ENCODE measurements around the gene STAT6. TPM values are rescaled to one million over a fixed set of nuclear protein-coding genes. Genes with fewer than 3 reads are reported as not detected.

Gene STAT6
- polyA plus RNA-seq, 2 of the 4 experiments (the other 2 are of a cell fraction), result 58.8 to 59.0 TPM

DNA sequence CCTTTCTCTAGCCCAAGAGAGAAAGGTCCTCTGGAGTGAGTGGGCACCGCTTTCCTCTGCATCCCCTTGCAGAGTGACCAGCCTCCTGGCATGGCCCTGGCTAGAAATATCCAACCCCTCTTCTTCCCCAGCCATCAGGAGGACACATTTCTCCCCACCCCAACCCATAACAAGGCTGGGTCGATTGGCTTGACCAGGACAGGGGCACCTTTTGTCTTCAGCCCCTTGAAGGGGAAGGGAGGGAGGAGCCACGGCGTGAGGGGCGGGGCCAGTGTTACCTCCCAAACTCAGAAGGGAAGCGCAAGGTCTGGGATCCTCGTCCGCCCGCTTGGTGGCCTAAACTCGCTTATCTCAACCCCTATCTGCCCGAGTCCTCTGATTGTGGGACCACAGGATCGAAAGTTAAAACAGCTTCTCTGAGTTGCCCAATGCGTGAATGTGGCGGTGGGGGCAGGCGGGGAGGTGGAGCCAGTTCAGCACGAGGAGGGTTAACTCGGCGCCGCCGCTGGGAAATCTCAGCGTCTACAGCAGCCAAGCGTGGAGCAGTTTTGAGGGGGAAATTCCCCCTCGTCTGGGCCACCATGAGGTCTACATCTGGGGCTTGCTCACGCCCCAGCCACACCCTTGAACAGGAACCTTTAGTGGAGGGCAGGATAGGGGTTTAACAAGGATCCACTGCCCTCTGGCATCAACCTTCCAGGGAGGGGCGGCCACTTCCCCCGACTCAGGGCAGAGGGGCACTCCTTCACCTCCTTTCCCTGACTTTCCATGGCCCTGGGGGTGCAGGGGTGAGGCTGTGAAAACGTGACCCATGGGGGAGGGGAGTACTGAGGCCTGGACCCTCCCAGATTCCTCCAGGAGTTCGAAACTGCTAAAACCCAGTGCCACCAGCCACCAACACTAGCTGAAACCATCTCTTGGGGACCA lies 795 bp downstream of the STAT6 start:
- H3K4me3 ChIP-seq, result peak overlapping the region; percentile 59
- H3K9me3 ChIP-seq, result no peaks in the 10 kb centered on the region
- DNase-seq (ENCODE audit: low read depth in 1 of 2, low spot score in 1 of 2) (peak; percentile 64 to 75), FAIRE-seq (no peak), ATAC-seq (peak; percentile 55 to 70)
- CTCF ChIA-PET, result interaction anchor here (0.9 to 13.4 kb wide), 17 partner anchors 12 to 422 kb away, joined by 3 to 440 read pairs (median 23); partner anchors contain the start of genes LRP1, MYO1A, NAB2 and NEMP1
- WGBS (ENCODE audit: missing lambda C conversion rate), result 5% methylated on average over 28 of the region's 28 CpGs
- peak overlapping the region; percentile 92 to 98 for H3K27ac ChIP-seq
- peaks cover 19% of the 10 kb centered on the region for H3K4me1 ChIP-seq
- peak overlapping the region; percentile 98 for H3K4me2 ChIP-seq
- POLR2A ChIA-PET, result interaction anchor here (0.6 to 3.5 kb wide), 11 partner anchors 9 to 384 kb away, joined by 3 to 143 read pairs (median 11); partner anchors contain the start of genes LRP1, NAB2, NACA and NEMP1
- TF ChIP-seq MYC (IDR thresholded peaks at IDR 0.05; ENCODE audit: borderline replicate concordance, low read length) (peak; percentile 80), RAD21 (conservative IDR thresholded peaks at IDR 0.05 in 1 of 2, IDR thresholded peaks at IDR 0.05 in 1 of 2) (no peak), NPAS2 (CRISPR knock-in tag; IDR thresholded peaks at IDR 0.05; ENCODE audit: borderline replicate concordance) (no peak), RNF2 (IDR thresholded peaks at IDR 0.05; ENCODE audit: borderline replicate concordance, low read depth) (no peak), HDAC2 (IDR thresholded peaks at IDR 0.05) (no peak), MAZ (IDR thresholded peaks at IDR 0.05; ENCODE audit: borderline replicate concordance, low read depth, low read length) (no peak), TFCP2L1 (CRISPR knock-in tag; IDR thresholded peaks at IDR 0.05) (peak; percentile 1; the same call in 1 of the 2 replicates), SREBF2 (IDR thresholded peaks at IDR 0.05) (no peak), CEBPB (IDR thresholded peaks at IDR 0.05) (peak in 1 of 2 experiments; percentile 35; a peak in 1 of 4 replicates), CBX2 (IDR thresholded peaks at IDR 0.05; ENCODE audit: borderline replicate concordance, low read depth) (no peak), JUN (IDR thresholded peaks at IDR 0.05) (peak in 1 of 2 experiments; percentile 36; a peak in 1 of 5 replicates), GATA3 (IDR thresholded peaks at IDR 0.05; ENCODE audit: borderline replicate concordance) (peak; percentile 49; the same call in 1 of the 2 replicates), FOSB (CRISPR knock-in tag; IDR thresholded peaks at IDR 0.05) (no peak), CHD4 (IDR thresholded peaks at IDR 0.05; ENCODE audit: borderline replicate concordance) (no peak), POLR2A (IDR thresholded peaks at IDR 0.05; ENCODE audit: low read length) (peak; percentile 26; the same call in 1 of the 2 replicates), BHLHE40 (IDR thresholded peaks at IDR 0.05; ENCODE audit: low read depth, low read length) (no peak), CBX8 (IDR thresholded peaks at IDR 0.05) (no peak), HOXB13 (CRISPR knock-in tag; IDR thresholded peaks at IDR 0.05; ENCODE audit: low read depth) (no peak), FOSL2 (IDR thresholded peaks at IDR 0.05) (no peak), FOSL2 (CRISPR knock-in tag; IDR thresholded peaks at IDR 0.05) (no peak), ZFP36 (IDR thresholded peaks at IDR 0.05; ENCODE audit: borderline replicate concordance, partially characterized antibody) (no peak), RFX5 (IDR thresholded peaks at IDR 0.05) (no peak), JUNB (IDR thresholded peaks at IDR 0.05) (no peak), KDM5A (IDR thresholded peaks at IDR 0.05) (no peak)
- TF ChIP-seq, protein P1, sequence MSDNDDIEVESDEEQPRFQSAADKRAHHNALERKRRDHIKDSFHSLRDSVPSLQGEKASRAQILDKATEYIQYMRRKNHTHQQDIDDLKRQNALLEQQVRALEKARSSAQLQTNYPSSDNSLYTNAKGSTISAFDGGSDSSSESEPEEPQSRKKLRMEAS (IDR thresholded peaks at IDR 0.05), result peak; percentile 83
- TF ChIP-seq, protein P2, sequence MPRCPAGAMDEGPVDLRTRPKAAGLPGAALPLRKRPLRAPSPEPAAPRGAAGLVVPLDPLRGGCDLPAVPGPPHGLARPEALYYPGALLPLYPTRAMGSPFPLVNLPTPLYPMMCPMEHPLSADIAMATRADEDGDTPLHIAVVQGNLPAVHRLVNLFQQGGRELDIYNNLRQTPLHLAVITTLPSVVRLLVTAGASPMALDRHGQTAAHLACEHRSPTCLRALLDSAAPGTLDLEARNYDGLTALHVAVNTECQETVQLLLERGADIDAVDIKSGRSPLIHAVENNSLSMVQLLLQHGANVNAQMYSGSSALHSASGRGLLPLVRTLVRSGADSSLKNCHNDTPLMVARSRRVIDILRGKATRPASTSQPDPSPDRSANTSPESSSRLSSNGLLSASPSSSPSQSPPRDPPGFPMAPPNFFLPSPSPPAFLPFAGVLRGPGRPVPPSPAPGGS (IDR thresholded peaks at IDR 0.05), result 0 out of 3 replicates have a peak, but pooled peaks have one; percentile 50
- TF ChIP-seq, protein P3, sequence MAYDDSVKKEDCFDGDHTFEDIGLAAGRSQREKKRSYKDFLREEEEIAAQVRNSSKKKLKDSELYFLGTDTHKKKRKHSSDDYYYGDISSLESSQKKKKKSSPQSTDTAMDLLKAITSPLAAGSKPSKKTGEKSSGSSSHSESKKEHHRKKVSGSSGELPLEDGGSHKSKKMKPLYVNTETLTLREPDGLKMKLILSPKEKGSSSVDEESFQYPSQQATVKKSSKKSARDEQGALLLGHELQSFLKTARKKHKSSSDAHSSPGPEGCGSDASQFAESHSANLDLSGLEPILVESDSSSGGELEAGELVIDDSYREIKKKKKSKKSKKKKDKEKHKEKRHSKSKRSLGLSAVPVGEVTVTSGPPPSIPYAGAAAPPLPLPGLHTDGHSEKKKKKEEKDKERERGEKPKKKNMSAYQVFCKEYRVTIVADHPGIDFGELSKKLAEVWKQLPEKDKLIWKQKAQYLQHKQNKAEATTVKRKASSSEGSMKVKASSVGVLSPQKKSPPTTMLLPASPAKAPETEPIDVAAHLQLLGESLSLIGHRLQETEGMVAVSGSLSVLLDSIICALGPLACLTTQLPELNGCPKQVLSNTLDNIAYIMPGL (CRISPR knock-in tag; IDR thresholded peaks at IDR 0.05; ENCODE audit: borderline replicate concordance), result no peak
- TF ChIP-seq, protein P4, sequence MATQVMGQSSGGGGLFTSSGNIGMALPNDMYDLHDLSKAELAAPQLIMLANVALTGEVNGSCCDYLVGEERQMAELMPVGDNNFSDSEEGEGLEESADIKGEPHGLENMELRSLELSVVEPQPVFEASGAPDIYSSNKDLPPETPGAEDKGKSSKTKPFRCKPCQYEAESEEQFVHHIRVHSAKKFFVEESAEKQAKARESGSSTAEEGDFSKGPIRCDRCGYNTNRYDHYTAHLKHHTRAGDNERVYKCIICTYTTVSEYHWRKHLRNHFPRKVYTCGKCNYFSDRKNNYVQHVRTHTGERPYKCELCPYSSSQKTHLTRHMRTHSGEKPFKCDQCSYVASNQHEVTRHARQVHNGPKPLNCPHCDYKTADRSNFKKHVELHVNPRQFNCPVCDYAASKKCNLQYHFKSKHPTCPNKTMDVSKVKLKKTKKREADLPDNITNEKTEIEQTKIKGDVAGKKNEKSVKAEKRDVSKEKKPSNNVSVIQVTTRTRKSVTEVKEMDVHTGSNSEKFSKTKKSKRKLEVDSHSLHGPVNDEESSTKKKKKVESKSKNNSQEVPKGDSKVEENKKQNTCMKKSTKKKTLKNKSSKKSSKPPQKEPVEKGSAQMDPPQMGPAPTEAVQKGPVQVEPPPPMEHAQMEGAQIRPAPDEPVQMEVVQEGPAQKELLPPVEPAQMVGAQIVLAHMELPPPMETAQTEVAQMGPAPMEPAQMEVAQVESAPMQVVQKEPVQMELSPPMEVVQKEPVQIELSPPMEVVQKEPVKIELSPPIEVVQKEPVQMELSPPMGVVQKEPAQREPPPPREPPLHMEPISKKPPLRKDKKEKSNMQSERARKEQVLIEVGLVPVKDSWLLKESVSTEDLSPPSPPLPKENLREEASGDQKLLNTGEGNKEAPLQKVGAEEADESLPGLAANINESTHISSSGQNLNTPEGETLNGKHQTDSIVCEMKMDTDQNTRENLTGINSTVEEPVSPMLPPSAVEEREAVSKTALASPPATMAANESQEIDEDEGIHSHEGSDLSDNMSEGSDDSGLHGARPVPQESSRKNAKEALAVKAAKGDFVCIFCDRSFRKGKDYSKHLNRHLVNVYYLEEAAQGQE (IDR thresholded peaks at IDR 0.05), result no peak
- TF ChIP-seq, protein P5, sequence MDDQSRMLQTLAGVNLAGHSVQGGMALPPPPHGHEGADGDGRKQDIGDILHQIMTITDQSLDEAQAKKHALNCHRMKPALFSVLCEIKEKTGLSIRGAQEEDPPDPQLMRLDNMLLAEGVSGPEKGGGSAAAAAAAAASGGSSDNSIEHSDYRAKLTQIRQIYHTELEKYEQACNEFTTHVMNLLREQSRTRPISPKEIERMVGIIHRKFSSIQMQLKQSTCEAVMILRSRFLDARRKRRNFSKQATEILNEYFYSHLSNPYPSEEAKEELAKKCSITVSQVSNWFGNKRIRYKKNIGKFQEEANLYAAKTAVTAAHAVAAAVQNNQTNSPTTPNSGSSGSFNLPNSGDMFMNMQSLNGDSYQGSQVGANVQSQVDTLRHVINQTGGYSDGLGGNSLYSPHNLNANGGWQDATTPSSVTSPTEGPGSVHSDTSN (IDR thresholded peaks at IDR 0.05), result no peak
- TF ChIP-seq, protein P6, sequence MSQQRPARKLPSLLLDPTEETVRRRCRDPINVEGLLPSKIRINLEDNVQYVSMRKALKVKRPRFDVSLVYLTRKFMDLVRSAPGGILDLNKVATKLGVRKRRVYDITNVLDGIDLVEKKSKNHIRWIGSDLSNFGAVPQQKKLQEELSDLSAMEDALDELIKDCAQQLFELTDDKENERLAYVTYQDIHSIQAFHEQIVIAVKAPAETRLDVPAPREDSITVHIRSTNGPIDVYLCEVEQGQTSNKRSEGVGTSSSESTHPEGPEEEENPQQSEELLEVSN (IDR thresholded peaks at IDR 0.05; ENCODE audit: borderline replicate concordance, low read depth), result peak; percentile 72; the same call in 1 of the 2 replicates
- TF ChIP-seq, protein P7, sequence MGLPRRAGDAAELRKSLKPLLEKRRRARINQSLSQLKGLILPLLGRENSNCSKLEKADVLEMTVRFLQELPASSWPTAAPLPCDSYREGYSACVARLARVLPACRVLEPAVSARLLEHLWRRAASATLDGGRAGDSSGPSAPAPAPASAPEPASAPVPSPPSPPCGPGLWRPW (IDR thresholded peaks at IDR 0.05), result no peak

Measured in A549 (cell line).